Measurements from ENCODE around the gene ARHGAP6.
A peak's percentile ranks its signal among the peaks of the same experiment; 100 is the strongest.
"Not testable (repeated sequence)": the region's sequence is repeated elsewhere in the genome, so short reads cannot be mapped to it uniquely, and the experiment has no call there.

ARHGAP6 gene

GRCh38 chrX:11567528-11568220 lies 98.0 kb downstream of the ARHGAP6 start:
- no peak for DNase-seq

GRCh38 chrX:11566789-11567188 lies 98.9 kb downstream of the ARHGAP6 start:
- DNase-seq, result no peak

- DNase-seq, result no peak
Observed at GRCh38 chrX:11566173-11566572, 99.5 kb downstream of the ARHGAP6 start.

- DNase-seq, result no peak
Observed at GRCh38 chrX:11564546-11564945, 101.2 kb downstream of the ARHGAP6 start.

- DNase-seq, result no peak
Observed at GRCh38 chrX:11562570-11562969, 103.2 kb downstream of the ARHGAP6 start.

- DNase-seq, result no peak
Observed at GRCh38 chrX:11558972-11559371, 106.7 kb downstream of the ARHGAP6 start.

- no peak for DNase-seq
Observed at GRCh38 chrX:11557120-11557519, 108.6 kb downstream of the ARHGAP6 start.

- DNase-seq, result no peak
Observed at GRCh38 chrX:11555759-11556158, 110.0 kb downstream of the ARHGAP6 start.

GRCh38 chrX:11553594-11553993 lies 112.1 kb downstream of the ARHGAP6 start:
- no peak for DNase-seq

GRCh38 chrX:11551151-11551550 lies 114.6 kb downstream of the ARHGAP6 start:
- no peak for DNase-seq

- DNase-seq, result no peak
Observed at GRCh38 chrX:11546917-11547316, 118.8 kb downstream of the ARHGAP6 start.

GRCh38 chrX:11543249-11543648 lies 122.5 kb downstream of the ARHGAP6 start:
- no peak for DNase-seq

- no peak for DNase-seq
Observed at GRCh38 chrX:11541510-11541909, 124.2 kb downstream of the ARHGAP6 start.

GRCh38 chrX:11540532-11541377 lies 125.0 kb downstream of the ARHGAP6 start:
- DNase-seq, result no peak

- no peak for DNase-seq
Observed at GRCh38 chrX:11537141-11537540, 128.6 kb downstream of the ARHGAP6 start.

- no peak for DNase-seq
Observed at GRCh38 chrX:11535156-11535919, 130.4 kb downstream of the ARHGAP6 start.

- peak; percentile 76 for DNase-seq
Observed at GRCh38 chrX:11533199-11533651, 132.5 kb downstream of the ARHGAP6 start.

- DNase-seq, result no peak
Observed at GRCh38 chrX:11532291-11533078, 133.2 kb downstream of the ARHGAP6 start.

GRCh38 chrX:11531226-11531625 lies 134.5 kb downstream of the ARHGAP6 start:
- DNase-seq, result no peak

GRCh38 chrX:11530621-11531020 lies 135.1 kb downstream of the ARHGAP6 start:
- no peak for DNase-seq

- DNase-seq, result no peak
Observed at GRCh38 chrX:11528623-11529022, 137.1 kb downstream of the ARHGAP6 start.

- no peak for DNase-seq
Observed at GRCh38 chrX:11525685-11526084, 140.0 kb downstream of the ARHGAP6 start.

- not testable (repeated sequence) for DNase-seq
Observed at GRCh38 chrX:11519234-11519633, 146.5 kb downstream of the ARHGAP6 start.
